SK-N-DZ (cell line): ENCODE data around the gene RTF2.
"Not testable (repeated sequence)": the region's sequence is repeated elsewhere in the genome, so short reads cannot be mapped to it uniquely, and the experiment has no call there.

Experiments used
- DNase-seq: peaks from one replicate; pipeline ENCODE4 v3.0.0-alpha.2; 2015; ENCODE audit warnings: low spot score

The RTF2 gene

GRCh38 chr20:56488566-56488965 is 20.1 kb downstream of the RTF2 start:
- no peak for DNase-seq

- DNase-seq, result no peak
Observed at GRCh38 chr20:56501116-56501515, 32.7 kb downstream of the RTF2 start.

- DNase-seq, result no peak
Observed at GRCh38 chr20:56503916-56504315, 35.5 kb downstream of the RTF2 start.

- no peak for DNase-seq
Observed at GRCh38 chr20:56504373-56505005, 36.1 kb downstream of the RTF2 start.

GRCh38 chr20:56506103-56506502 is 37.7 kb downstream of the RTF2 start:
- DNase-seq, result no peak

GRCh38 chr20:56511926-56512325 is 43.5 kb downstream of the RTF2 start:
- DNase-seq, result no peak

GRCh38 chr20:56513161-56514150 is 45.0 kb downstream of the RTF2 start:
- DNase-seq, result no peak

- DNase-seq, result no peak
Observed at GRCh38 chr20:56516631-56517030, 48.2 kb downstream of the RTF2 start.

GRCh38 chr20:56517211-56517610 is 48.8 kb downstream of the RTF2 start:
- DNase-seq, result no peak

GRCh38 chr20:56517641-56518040 is 49.2 kb downstream of the RTF2 start:
- no peak for DNase-seq

GRCh38 chr20:56518126-56518525 is 49.7 kb downstream of the RTF2 start:
- no peak for DNase-seq

GRCh38 chr20:56518721-56519398 is 50.4 kb downstream of the RTF2 start:
- no peak for DNase-seq

- DNase-seq, result no peak
Observed at GRCh38 chr20:56519551-56519950, 51.1 kb downstream of the RTF2 start.

- DNase-seq, result no peak
Observed at GRCh38 chr20:56520180-56520579, 51.8 kb downstream of the RTF2 start.

- not testable (repeated sequence) for DNase-seq
Observed at GRCh38 chr20:56520746-56521354, 52.4 kb downstream of the RTF2 start.

GRCh38 chr20:56522311-56522710 is 53.9 kb downstream of the RTF2 start:
- no peak for DNase-seq

GRCh38 chr20:56524444-56524843 is 56.0 kb downstream of the RTF2 start, which contains the start of gene FAM209A:
FAM209A (plus strand) TSS chr20:56524744; CDS start chr20:56524809, 65 bp downstream.
- not testable (repeated sequence) for DNase-seq

GRCh38 chr20:56527521-56527920 is 59.1 kb downstream of the RTF2 start:
- no peak for DNase-seq

- not testable (repeated sequence) for DNase-seq
Observed at GRCh38 chr20:56532946-56533345, 64.5 kb downstream of the RTF2 start, which contains the start of gene FAM209B. FAM209B (plus strand) TSS chr20:56533246; CDS start chr20:56533342, 96 bp downstream.

GRCh38 chr20:56537997-56538396 is 69.6 kb downstream of the RTF2 start:
- no peak for DNase-seq

GRCh38 chr20:56540415-56540814 is 72.0 kb downstream of the RTF2 start:
- no peak for DNase-seq
